Fibroblast of the aortic adventitia (primary cell): Measurements from ENCODE around the gene MAP6D1. TPM values are rescaled to one million over a fixed set of nuclear protein-coding genes. Genes with fewer than 3 reads are reported as not detected.

Experiments used
- DNase-seq: peaks from one replicate; pipeline ENCODE4 v3.0.0-alpha.2; 2010; ENCODE audit warnings: low read depth
- H3K4me3 ChIP-seq: 2 replicates; pipeline ENCODE4 v1.5.1; 2011; ENCODE audit warnings: low read depth, mild to moderate bottlenecking, control low read depth, low read length, moderate library complexity
- CTCF ChIP-seq: IDR thresholded peaks from 2 replicates; pipeline ENCODE4 v1.5.1; 2011; ENCODE audit warnings: mild to moderate bottlenecking, low read length, control low read depth, inconsistent platforms; ENCODE audit not compliant: insufficient read depth
- total RNA-seq: library from RNA; depleted of rRNA; stranded (reverse); fragments of >200 nt; gene quantifications from 2 replicates; pipeline ENCODE4 v1.2.3, GENCODE V29; 2012; ENCODE audit warnings: low replicate concordance

MAP6D1 gene
- total RNA-seq, 1 donor, result 1.4 TPM

DNA sequence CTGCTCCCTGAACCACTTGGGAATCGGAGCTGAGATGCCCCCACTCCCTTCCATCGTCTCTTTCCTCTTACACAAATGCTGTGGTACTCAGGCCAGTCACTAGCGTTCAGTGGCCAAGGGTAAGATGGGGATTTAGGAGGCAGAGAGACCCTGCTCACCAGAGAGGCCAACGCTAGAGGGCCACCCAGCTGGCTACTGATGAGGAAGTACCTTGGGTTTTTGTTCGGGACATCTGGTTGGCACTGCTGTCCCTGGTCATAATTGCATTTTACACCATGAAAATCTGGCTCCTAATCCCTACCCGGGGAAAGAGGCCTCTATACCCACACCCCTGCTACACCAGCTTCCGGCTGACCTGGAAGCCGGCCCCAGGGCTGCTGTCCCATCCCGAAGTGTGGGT lies 7.7 kb downstream of the MAP6D1 start:
- TF ChIP-seq CTCF, result no peak
- H3K4me3 ChIP-seq, result no peak overlapping the region
- DNase-seq, result no peak

- no peak overlapping the region for H3K4me3 ChIP-seq
- no peak for TF ChIP-seq CTCF
- DNase-seq, result no peak
These were observed 8.5 kb downstream of the MAP6D1 start for GRCh38 chr3:183816681-183817510.

DNA sequence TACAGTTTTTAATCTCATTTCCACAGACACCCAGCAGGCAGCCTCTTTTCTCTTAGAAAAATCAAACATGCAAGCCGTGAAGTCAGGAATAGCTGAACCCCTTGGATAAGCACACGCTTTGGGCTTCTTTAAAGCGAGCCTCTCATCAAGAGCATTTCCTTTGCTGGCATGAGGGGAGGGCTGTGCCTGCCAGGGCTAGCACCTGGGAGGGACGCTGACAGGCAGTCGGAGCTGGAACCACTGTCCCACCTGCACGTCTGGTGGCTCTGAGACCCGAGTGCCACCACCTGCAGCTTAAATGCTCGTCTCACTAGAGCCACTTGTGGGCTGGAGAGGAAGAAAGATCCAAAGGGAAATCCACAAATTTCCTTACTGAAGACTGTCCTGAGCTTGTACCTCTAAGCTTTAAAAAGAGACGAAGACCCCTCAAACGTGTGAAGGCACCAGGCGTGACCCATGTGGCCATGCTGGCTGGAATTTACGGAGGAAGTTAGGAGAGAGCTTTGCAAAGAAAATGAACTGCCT lies 9.4 kb downstream of the MAP6D1 start:
- no peak for TF ChIP-seq CTCF
- no peak for DNase-seq
- H3K4me3 ChIP-seq, result no peak overlapping the region

DNA sequence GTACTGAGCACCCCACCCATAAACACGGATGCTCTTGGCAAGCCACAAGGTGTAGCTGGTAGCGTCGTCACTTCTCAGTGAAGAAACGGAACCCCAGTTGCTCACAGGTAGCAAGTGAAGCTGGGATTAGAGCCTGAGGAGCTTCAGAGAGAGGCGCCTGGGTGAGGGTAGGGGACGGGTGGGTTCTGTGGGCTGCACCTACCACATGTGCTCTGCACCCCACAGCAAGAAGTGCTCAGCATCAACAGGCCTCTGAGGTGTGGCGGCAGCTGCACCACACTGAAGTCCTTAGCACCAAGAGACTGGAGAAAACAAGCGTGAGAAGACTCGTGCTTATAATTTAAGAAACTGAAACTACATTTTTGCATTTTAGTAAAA lies 9.8 kb downstream of the MAP6D1 start:
- TF ChIP-seq CTCF, result no peak
- no peak overlapping the region for H3K4me3 ChIP-seq
- no peak for DNase-seq

DNA sequence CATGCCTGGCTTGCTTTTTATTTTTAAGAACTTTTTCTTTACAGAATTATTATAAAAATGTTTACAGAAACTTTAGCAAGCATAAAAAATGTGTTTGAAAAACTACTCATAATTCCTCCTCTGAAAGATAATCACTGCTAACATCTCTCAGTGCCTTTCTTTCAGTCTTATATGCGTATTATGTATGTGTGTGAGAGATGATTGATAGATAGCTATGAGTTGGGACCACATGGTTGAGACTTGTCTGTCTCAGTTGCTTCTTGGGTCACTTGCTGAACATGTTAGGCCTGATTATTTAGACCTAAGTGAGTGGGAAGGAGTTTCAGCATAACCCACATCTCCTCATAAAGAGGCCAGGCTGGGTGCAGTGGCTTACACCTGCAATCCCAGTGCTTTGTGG lies 11.1 kb downstream of the MAP6D1 start:
- no peak for TF ChIP-seq CTCF
- DNase-seq, result no peak
- H3K4me3 ChIP-seq, result no peak overlapping the region

GRCh38 chr3:183812761-183813445 lies 12.5 kb downstream of the MAP6D1 start:
- no peak overlapping the region for H3K4me3 ChIP-seq

More at GRCh38 chr3:183812761-183813445, 12.5 kb downstream of the MAP6D1 start:
- no peak for TF ChIP-seq CTCF
- no peak for DNase-seq
